ENCODE data around the gene TMEM208. TPM values are rescaled to one million over a fixed set of nuclear protein-coding genes. Genes with fewer than 3 reads are reported as not detected.

TMEM208 gene
- polyA plus RNA-seq, 1 donor = 35.2 TPM

DNA sequence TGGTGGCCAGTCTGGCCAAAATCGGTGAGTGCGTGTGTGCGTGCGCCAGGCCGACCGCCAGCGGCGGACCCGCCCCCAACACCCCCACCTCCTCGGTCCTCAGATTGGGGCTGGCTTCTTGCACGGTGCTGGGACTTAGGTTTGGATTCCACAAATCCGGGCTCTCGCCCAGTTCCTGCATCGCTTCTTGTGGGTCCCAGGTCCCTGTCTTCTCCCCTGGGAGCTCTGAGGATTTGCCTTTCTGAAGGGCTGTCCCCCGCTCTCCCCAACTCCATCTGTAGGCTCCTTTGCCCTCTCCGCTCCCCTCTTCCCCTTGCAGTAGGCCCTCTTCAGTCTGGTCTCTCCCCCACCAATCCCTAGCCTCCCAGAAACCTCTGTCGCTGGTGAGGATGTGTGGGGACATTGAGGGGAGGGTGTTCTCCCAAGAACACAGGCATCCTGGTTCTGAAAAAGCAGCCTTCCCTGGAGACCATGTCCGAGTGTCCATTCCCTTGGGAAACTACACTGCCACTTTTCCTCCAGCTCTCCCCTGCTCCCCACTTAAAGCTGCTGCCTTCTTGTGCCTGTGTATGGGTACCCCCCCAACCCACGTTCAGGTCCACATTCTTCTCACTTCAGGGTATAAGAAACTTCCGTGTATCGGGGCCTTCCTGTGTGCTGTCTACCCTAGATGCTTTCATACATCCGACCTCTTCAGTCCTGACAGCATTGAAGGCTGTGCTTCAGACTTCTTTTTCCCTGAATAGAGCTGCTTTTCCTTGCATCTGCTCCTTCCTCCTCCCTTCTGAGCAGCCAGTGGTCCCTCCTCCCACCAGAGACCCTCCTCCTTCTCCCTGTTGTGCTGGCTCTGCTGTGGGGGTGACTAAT lies 22.5 kb downstream of the TMEM208 start:
- no peak for DNase-seq

- DNase-seq = no peak
Observed at GRCh38 chr16:67250045-67250327, 23.1 kb downstream of the TMEM208 start.

GRCh38 chr16:67252609-67253497 lies 25.9 kb downstream of the TMEM208 start:
- DNase-seq = no peak

DNA sequence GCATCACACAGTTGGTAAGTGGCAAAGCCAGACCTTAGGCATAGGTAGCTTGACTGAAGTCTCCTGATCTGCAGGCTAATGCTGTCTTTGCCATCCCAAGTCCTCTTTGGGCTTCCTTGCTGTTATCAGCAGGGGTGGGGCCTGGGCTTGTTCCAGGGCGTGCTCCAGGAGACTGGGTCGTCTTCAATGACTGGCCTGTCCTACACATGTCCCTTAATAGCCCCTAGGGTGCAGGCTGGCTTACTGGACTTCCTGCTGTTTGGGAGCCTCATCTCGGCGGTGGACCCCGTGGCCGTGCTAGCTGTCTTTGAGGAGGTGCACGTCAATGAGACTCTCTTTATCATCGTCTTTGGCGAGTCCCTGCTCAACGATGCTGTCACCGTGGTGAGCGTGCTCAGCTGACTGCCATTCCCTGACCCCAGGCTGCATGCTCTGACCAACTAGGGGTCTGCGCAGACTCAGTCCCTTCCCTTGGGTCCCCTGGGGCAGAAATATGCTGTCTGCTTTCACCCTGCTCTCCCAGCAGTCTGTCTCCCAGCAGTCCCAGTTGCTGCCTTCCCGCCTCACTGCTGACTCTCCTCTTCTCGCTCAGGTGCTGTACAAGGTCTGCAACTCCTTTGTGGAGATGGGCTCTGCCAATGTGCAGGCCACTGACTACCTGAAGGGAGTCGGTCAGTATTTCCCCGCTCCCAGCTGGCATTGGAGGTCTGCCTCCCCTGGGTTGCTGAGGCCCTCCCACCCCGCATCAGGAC lies 28.0 kb downstream of the TMEM208 start:
- no peak for DNase-seq

DNA sequence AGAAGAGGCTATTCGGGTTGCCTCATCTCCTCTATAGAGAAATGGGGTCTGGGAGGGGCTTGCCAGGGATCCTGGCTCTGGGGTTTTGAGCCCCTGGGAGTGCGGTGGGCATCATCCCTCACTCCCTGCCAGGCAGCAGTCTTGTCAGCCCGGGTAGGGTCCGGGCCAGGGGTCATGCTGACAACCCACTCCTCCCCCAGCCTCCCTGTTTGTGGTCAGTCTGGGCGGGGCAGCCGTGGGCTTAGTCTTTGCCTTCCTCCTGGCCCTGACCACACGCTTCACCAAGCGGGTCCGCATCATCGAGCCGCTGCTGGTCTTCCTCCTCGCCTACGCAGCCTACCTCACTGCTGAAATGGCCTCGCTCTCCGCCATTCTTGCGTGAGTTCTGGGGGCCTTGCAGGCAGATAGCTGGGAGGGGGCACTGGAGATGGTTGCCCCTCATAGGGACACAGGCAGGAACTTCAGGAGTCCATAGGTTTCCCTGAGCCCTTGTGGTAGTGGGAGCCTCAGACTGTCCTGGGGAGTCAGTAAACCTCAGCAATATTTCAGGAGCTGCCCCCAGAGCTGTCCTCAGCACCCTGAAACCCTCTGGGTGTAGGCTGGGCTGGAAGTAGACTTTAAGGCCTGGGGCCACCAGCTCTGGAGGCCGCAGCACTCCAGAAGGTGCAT lies 28.8 kb downstream of the TMEM208 start:
- DNase-seq = no peak

GRCh38 chr16:67256701-67257230 lies 29.8 kb downstream of the TMEM208 start:
- DNase-seq = no peak

DNA sequence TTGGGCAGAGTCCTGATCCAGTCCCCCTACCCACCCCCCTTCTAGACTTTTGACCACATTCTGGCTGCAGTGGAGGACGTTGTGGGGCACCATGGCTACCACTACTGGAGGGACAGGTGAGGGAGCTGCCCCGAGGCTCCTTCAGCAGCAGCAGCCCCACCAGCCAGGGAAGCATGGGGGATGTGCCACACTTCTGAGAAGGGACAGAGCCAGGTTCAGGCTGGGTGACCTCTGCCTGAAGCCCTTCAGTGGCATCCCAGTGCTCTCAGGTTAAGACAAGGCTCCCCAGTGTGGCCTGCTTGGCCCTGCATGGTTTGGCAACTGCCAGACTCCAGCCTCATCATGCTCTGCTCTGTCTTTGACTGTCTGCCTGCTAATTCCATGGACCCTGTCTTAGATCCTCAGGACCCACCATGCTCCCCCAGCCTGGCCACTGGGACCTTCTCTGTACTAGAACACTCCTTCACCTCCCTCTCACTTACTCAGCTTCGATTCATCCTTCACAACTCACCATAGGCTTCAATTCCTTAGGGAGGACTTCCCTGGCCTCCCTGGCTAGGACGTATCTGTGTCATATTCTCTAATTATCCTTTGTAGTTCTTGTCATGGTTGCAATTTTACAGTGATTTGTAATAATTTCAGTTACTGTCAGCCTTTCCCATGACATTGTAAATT lies 30.7 kb downstream of the TMEM208 start:
- DNase-seq = no peak

GRCh38 chr16:67258161-67258835 lies 31.4 kb downstream of the TMEM208 start:
- DNase-seq = no peak

DNA sequence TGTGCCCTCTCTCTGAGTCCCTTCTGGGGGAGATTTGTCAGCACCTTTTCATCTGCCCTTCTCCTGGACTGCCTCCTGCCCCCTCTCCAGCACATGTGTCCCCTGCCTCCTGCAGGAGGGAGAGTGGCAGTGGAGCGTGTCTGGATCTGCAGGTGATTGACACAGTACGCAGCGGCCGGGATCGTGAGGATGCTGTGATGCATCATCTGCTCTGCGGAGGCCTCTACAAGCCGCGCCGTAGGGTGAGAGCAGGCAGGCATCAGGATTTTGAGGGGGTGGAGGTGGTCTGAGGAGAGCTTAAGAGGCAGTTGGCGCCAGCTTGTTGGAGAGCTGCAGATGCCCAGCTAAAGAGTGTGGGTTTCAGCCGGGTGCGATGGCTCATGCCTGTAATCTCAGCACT lies 32.8 kb downstream of the TMEM208 start:
- DNase-seq = no peak

DNA sequence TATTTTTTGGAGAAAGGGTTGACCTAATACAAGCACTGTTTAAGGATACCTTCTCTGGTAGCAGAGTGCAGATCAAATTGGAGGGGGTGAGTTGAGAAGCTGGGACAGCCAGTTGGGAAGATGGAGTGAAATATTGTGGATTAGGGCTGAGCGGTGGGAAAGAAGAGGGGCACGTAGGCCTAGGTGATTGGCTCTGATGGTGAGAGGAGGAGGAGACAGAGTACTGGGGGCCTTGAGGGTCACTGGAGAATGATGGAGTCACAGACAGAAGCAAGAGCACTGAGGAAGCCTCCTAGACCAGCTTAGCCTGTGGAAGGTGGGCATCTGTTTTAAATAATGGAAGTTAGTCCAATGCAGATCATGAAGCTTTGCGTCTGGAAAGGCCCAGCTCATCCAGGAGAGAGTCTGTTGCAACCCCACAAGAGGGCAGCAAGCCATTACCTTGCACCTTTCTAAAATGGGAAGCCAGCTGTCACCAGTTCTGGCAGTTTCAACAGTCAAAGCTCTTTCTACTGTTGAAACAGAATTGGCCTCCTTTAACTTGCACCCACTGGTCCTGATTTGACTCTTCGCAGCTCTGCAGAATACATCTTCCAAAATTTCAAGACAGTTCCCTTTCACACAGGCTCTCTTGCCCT lies 33.6 kb downstream of the TMEM208 start:
- DNase-seq = no peak

DNA sequence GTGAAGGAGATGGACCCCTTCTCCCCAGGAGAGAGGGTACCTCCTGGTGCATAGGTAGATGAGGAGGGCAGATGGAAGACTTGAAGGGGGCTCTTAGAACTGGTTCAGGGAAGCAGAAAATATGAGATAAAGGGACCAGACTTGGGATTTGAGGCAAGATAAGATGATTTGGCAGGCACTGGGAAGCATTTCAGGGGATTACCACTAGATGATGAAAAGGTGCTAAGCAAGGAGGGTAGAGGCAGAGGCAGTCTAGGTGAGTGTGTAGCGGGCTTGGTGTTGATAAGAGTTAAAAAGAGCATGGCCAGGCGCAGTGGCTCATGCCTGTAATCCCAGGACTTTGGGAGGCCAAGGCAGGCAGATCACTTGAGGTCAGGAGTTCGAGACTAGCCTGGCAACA lies 36.3 kb downstream of the TMEM208 start:
- no peak for DNase-seq

- DNase-seq = no peak
Observed at GRCh38 chr16:67264277-67264676, 37.3 kb downstream of the TMEM208 start.

DNA sequence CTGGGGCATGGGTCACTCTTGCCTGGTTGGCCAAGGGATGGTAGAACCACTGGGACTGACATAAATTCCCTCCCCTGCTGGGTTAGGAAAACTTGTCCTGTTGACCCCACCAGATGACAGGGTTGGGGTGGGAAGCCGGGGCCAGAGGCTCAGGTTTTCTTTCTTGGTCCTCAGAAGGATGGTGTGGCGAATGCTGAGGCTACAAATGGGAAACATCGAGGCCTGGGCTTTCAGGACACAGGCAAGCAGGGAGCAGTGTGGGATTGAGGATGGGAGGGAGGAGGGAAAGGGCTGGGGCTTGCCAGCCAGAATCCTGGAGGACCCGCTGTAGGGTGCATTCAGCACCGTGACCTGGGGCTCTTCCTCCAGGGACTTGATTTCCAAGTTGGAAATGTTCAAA lies 37.9 kb downstream of the TMEM208 start:
- no peak for DNase-seq

DNA sequence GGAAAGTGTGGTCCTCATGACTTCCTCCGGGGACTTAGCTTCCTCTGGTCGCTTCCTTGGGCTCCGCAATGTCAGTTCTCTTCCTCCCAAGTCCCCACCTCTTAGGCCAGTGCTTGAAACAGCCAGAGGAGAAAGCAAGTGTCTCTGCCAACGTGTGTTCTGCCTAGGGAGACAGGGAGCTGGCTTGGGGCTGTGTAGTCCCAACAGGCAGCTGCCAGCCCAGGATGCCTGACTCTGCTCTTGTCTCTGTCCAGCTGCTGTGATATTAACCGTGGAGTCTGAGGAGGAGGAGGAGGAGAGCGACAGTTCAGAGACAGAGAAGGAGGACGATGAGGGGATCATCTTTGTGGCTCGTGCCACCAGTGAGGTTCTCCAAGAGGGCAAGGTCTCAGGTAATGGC lies 38.9 kb downstream of the TMEM208 start:
- no peak for DNase-seq

DNA sequence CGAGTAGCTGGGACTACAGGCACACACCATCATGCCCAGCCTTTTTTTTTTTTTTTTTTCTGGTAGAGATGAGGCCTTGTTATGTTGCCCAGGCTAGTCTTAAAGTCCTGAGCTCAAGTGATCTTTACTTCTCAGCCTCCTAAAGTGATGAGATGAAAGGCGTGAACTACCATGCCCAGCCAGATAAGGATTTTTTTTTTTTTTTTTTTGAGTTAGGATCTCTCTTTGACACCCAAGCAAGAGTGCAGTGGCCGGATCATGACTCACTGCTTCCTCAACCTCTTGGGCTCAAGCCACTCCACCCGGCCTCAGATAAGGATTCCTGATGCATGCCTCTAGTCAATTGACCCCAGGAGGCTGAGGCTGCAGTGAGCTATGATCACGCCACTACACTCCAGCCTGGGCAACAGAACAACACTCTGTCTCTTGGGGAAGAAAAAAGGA lies 41.2 kb downstream of the TMEM208 start:
- DNase-seq = no peak

GRCh38 chr16:67269766-67270165 lies 42.8 kb downstream of the TMEM208 start:
- no peak for DNase-seq

- DNase-seq = no peak
Observed at GRCh38 chr16:67270931-67271338, 44.0 kb downstream of the TMEM208 start.

GRCh38 chr16:67271446-67271845 lies 44.5 kb downstream of the TMEM208 start:
- no peak for DNase-seq

DNA sequence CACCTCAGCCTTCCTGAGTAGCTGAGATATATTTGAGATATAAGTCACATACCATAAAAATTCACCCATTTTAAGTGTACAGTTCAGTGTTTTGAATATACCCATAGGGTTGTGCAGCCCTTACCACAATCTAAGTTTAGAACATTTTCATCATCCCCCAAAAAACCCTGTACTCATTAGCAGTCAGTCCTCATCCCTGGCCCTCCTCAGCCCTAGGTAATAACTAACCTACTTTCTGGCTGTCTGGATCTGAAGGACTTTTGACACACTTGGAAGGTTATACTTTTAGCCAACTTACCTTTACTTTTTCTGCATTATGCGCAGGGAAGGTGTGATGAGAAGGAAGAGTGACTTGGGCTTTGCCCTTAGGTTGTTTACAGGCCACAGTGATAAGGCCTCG lies 48.4 kb downstream of the TMEM208 start:
- no peak for DNase-seq

All from left kidney (tissue), 2 donors.